Endothelial cell of umbilical vein (primary cell): Measurements from ENCODE around the gene HS3ST3A1. TPM values are rescaled to one million over a fixed set of nuclear protein-coding genes. Genes with fewer than 3 reads are reported as not detected.

Experiments used
- BruUV-seq: library from RNA; stranded (reverse); fragments of 400-500 nt; replicated peaks from 2 replicates; lab custom pipeline; 2021; lab: Mats Ljungman, UMichigan
- CTCF ChIA-PET: fragments of 300-600, 350-600 bp; sonication (Branson Sonifier 250); formaldehyde crosslinking; loops from one replicate; lab custom pipeline; 2021; ENCODE audit warnings: antibody characterized with exemption, inconsistent platforms; lab: Charles Lee
- POLR2A ChIA-PET: fragments of 300-600, 350-600 bp; sonication (Branson Sonifier 250); formaldehyde crosslinking; loops from one replicate; lab custom pipeline; 2021; ENCODE audit warnings: antibody characterized with exemption, inconsistent platforms; lab: Charles Lee
- DNase-seq: peaks from one replicate; pipeline ENCODE4 v3.0.0-alpha.2; 2011; ENCODE audit warnings: low read depth, low spot score
- FAIRE-seq: peaks from 2 replicates; lab custom pipeline; 2011; peaks lifted over from hg19 to GRCh38; lab: Jason Lieb, UNC
- H2AFZ ChIP-seq: 2 replicates; pipeline ENCODE4 v1.6.0; 2012; ENCODE audit warnings: low read depth, low read length, control low read depth, inconsistent platforms
- H3K27ac ChIP-seq: 2 replicates; pipeline ENCODE4 v1.5.1; 2011; ENCODE audit warnings: low read depth, mild to moderate bottlenecking, control low read depth, low read length, moderate library complexity; ENCODE audit not compliant: insufficient read depth
- H3K27me3 ChIP-seq, 2 experiments: 2 replicates each; pipeline versions ENCODE4 v1.6.0 to v1.6.1; 2011; ENCODE audit warnings: low read length in 2 of 2, mixed read lengths in 1 of 2; ENCODE audit not compliant: control insufficient read depth in 2 of 2, insufficient read depth in 2 of 2
- H3K36me3 ChIP-seq, 2 experiments: 2 replicates in 1 of 2; 3 replicates in 1 of 2; pipeline ENCODE4 v1.5.1; 2011; ENCODE audit warnings: low read length in 2 of 2, mild to moderate bottlenecking in 1 of 2, moderate library complexity in 1 of 2; ENCODE audit not compliant: control insufficient read depth in 2 of 2, insufficient read depth in 2 of 2; ENCODE audit errors: extremely low read depth in 1 of 2
- H3K4me1 ChIP-seq: 3 replicates; pipeline ENCODE4 v1.5.1; 2011; ENCODE audit warnings: mild to moderate bottlenecking, low read length; ENCODE audit not compliant: control insufficient read depth, insufficient read depth; ENCODE audit errors: extremely low read depth
- H3K4me2 ChIP-seq: 2 replicates; pipeline ENCODE4 v1.6.1; 2011; ENCODE audit warnings: low read length, control low read depth, mixed read lengths; ENCODE audit not compliant: insufficient read depth
- H3K4me3 ChIP-seq, 3 experiments: fragments of 200-600 bp in 1 of 3; sonication (generic), shearing (Covaris generic) in 1 of 3; replicated peaks in 1 of 3; 2 replicates each; pipeline ENCODE4 v1.5.1; 2011 to 2016; ENCODE audit warnings: control low read depth in 3 of 3, low read length in 3 of 3, mild to moderate bottlenecking in 2 of 3, inconsistent platforms in 1 of 3, low read depth in 1 of 3, moderate library complexity in 1 of 3; ENCODE audit not compliant: insufficient read depth in 1 of 3
- H3K79me2 ChIP-seq: 2 replicates; pipeline ENCODE4 v1.6.0; 2012; ENCODE audit warnings: low read length, inconsistent platforms; ENCODE audit not compliant: control insufficient read depth, insufficient read depth
- H3K9ac ChIP-seq: replicated peaks from 2 replicates; pipeline ENCODE3; 2011; ENCODE audit warnings: low read length, control low read depth; ENCODE audit not compliant: insufficient read depth; ENCODE audit errors: extremely low read depth
- H3K9me1 ChIP-seq: replicated peaks from 3 replicates; pipeline ENCODE4 v1.6.0; 2011; ENCODE audit warnings: mild to moderate bottlenecking, low read length; ENCODE audit not compliant: control insufficient read depth, insufficient read depth; ENCODE audit errors: extremely low read depth
- H3K9me3 ChIP-seq: replicated peaks from 2 replicates; pipeline ENCODE4 v1.5.1; 2012; ENCODE audit warnings: low read length, inconsistent platforms; ENCODE audit not compliant: control insufficient read depth, insufficient read depth
- H4K20me1 ChIP-seq: replicated peaks from 2 replicates; pipeline ENCODE3; 2011; ENCODE audit warnings: mild to moderate bottlenecking, low read length; ENCODE audit not compliant: control insufficient read depth, insufficient read depth; ENCODE audit errors: extremely low read depth
- EZH2 ChIP-seq: IDR thresholded peaks from 2 replicates; pipeline ENCODE4 v1.6.1; 2012; ENCODE audit warnings: borderline replicate concordance, low read depth, mild to moderate bottlenecking, moderate library complexity, low read length, inconsistent platforms; ENCODE audit not compliant: severe bottlenecking
- FOS ChIP-seq: IDR thresholded peaks from 2 replicates; pipeline ENCODE4 v1.6.1; 2011; ENCODE audit warnings: mild to moderate bottlenecking, low read length, moderate library complexity, borderline replicate concordance; ENCODE audit not compliant: insufficient read depth
- GATA2 ChIP-seq: IDR thresholded peaks from 2 replicates; pipeline ENCODE4 v1.7.0; 2011; ENCODE audit warnings: low read depth, mild to moderate bottlenecking, moderate library complexity, mixed read lengths, low read length; ENCODE audit not compliant: insufficient read length, insufficient read depth
- JUN ChIP-seq: IDR thresholded peaks from 2 replicates; pipeline ENCODE4 v1.6.1; 2011; ENCODE audit warnings: borderline replicate concordance, low read depth; ENCODE audit not compliant: insufficient read length, insufficient read depth
- MYC ChIP-seq: IDR thresholded peaks from one replicate; pipeline ENCODE4 v1.6.1; 2011; ENCODE audit warnings: mild to moderate bottlenecking, low read depth, low read length
- POLR2A ChIP-seq: IDR thresholded peaks from 2 replicates; pipeline ENCODE4 v1.6.1; 2012; ENCODE audit warnings: low read depth, mild to moderate bottlenecking, control low read depth, low read length
- POLR2AphosphoS5 ChIP-seq: IDR thresholded peaks from 2 replicates; pipeline ENCODE4 v1.6.1; 2012; ENCODE audit warnings: low read depth, mild to moderate bottlenecking, control low read depth, low read length, moderate library complexity; ENCODE audit not compliant: insufficient read depth
- dilution Hi-C: fragments of 300-500 bp; cut with MboI; formaldehyde crosslinking; loops from one replicate; pipeline ENCODE4 v1.15.0; 2019; ENCODE audit warnings: low sequenced_read_pairs; ENCODE audit not compliant: extremely low pct_ligation_motif_present
- intact Hi-C: fragments of 100-400 bp; cut with micrococcal nuclease; formaldehyde crosslinking; loops from one replicate; pipeline ENCODE4 v1.10.0; 2022
- polyA plus RNA-seq, 4 experiments: library from polyadenylated mRNA; depleted of rRNA in 3 of 4; stranded (reverse) in 3 of 4; unstranded in 1 of 4; fragments of >200 nt; gene quantifications; 2 replicates each; pipeline versions ENCODE4 v1.2.1 to v1.2.3, GENCODE V29; 2011 to 2012; ENCODE audit warnings: missing spikeins in 1 of 4
- total RNA-seq: library from RNA; stranded (reverse); gene quantifications from 2 replicates; pipeline ENCODE4 v1.2.3, GENCODE V29; 2021
- TF ChIP-seq, protein P1 (sequence below), 2 donors: IDR thresholded peaks; 1 replicate in 1 of 2; 2 replicates in 1 of 2; pipeline ENCODE4 v1.5.1; 2011; ENCODE audit warnings: low read length in 2 of 2, mild to moderate bottlenecking in 2 of 2, moderate library complexity in 2 of 2, control low read depth in 1 of 2, inconsistent platforms in 1 of 2, low read depth in 1 of 2; ENCODE audit not compliant: insufficient read depth in 1 of 2; ENCODE audit errors: extremely low read depth in 1 of 2
- TF ChIP-seq, protein P2 (sequence below): IDR thresholded peaks from 2 replicates; pipeline ENCODE4 v1.6.1; 2011; ENCODE audit not compliant: insufficient read depth, insufficient read length

Gene HS3ST3A1
- total and polyA plus RNA-seq, 2 donors (not counting 3 experiments of a cell fraction or from before 2014, with no cell fraction given) = not detected

DNA sequence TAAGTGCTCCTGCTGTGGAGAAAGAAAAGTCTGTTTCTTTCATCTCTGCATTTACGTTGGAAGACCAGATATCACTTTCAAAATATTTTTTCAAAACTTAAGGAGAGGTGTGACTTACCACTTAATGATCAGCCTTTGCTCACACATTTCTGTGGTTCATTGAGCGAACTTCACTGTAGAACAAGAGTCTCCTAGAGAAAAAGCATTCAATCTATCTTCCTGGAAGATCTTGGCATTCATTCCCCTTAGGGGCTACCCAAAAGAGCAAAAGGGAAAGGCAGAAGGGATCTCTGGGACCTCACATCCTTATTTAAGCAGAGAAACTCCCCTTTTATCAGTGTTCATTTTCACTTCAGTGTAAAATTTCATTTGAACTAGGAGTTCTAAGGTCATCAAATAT, 61.2 kb downstream of the HS3ST3A1 start:
- Histone ChIP-seq H3K4me2 (no peak overlapping the region), H2AFZ (no peak overlapping the region), H3K36me3 (no peaks in the 10 kb centered on the region), H3K9ac (no peak overlapping the region), H3K79me2 (no peaks in the 10 kb centered on the region), H3K27me3 (no peaks in the 10 kb centered on the region), H4K20me1 (no peaks in the 10 kb centered on the region), H3K9me3 (no peaks in the 10 kb centered on the region), H3K9me1 (no peaks in the 10 kb centered on the region), H3K4me1 (no peaks in the 10 kb centered on the region), H3K4me3 (no peak overlapping the region), H3K27ac (no peak overlapping the region)
- FAIRE-seq = no peak
- dilution Hi-C loops = no loop called here
- intact Hi-C loops = no loop called here
- POLR2A ChIA-PET = no interaction called here
- no TSS peak for BruUV-seq
- CTCF ChIA-PET = no interaction called here
- DNase-seq = no peak
- TF ChIP-seq JUN = no peak
- TF ChIP-seq MYC = no peak
- no peak for TF ChIP-seq GATA2
- TF ChIP-seq, protein P1, sequence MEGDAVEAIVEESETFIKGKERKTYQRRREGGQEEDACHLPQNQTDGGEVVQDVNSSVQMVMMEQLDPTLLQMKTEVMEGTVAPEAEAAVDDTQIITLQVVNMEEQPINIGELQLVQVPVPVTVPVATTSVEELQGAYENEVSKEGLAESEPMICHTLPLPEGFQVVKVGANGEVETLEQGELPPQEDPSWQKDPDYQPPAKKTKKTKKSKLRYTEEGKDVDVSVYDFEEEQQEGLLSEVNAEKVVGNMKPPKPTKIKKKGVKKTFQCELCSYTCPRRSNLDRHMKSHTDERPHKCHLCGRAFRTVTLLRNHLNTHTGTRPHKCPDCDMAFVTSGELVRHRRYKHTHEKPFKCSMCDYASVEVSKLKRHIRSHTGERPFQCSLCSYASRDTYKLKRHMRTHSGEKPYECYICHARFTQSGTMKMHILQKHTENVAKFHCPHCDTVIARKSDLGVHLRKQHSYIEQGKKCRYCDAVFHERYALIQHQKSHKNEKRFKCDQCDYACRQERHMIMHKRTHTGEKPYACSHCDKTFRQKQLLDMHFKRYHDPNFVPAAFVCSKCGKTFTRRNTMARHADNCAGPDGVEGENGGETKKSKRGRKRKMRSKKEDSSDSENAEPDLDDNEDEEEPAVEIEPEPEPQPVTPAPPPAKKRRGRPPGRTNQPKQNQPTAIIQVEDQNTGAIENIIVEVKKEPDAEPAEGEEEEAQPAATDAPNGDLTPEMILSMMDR (IDR thresholded peaks at IDR 0.05; ENCODE audit: extremely low read depth in 1 of 2, insufficient read depth in 1 of 2, low read depth in 1 of 2, low read length in 2 of 2) = no peak
- TF ChIP-seq POLR2AphosphoS5 = no peak
- no peak for TF ChIP-seq EZH2
- TF ChIP-seq, protein P2, sequence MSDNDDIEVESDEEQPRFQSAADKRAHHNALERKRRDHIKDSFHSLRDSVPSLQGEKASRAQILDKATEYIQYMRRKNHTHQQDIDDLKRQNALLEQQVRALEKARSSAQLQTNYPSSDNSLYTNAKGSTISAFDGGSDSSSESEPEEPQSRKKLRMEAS = no peak
- no peak for TF ChIP-seq FOS
- TF ChIP-seq POLR2A = no peak
